ENCODE measurements around the gene CCR4. TPM values are rescaled to one million over a fixed set of nuclear protein-coding genes. Genes with fewer than 3 reads are reported as not detected.
"Not testable (repeated sequence)": the region's sequence is repeated elsewhere in the genome, so short reads cannot be mapped to it uniquely, and the experiment has no call there.

The CCR4 gene
- polyA plus RNA-seq, 4 donors = 0.11 to 0.60 (median 0.30) TPM

- no peak for DNase-seq (ENCODE audit: low read depth in 4 of 4, low spot score in 3 of 4)
Measured at GRCh38 chr3:32977861-32978260, 26.4 kb downstream of the CCR4 start.

- no peak for DNase-seq (ENCODE audit: low read depth in 4 of 4, low spot score in 3 of 4)
Measured at GRCh38 chr3:32978331-32978730, 26.9 kb downstream of the CCR4 start.

GRCh38 chr3:32983124-32983523, 31.7 kb downstream of the CCR4 start:
- no peak for DNase-seq (ENCODE audit: low read depth in 4 of 4, low spot score in 3 of 4)

- DNase-seq (ENCODE audit: low read depth in 4 of 4, low spot score in 3 of 4) = not testable (repeated sequence)
Measured at GRCh38 chr3:32984918-32985317, 33.5 kb downstream of the CCR4 start.

GRCh38 chr3:32989171-32989570, 37.7 kb downstream of the CCR4 start:
- no peak for DNase-seq (ENCODE audit: low read depth in 4 of 4, low spot score in 3 of 4)

- no peak for DNase-seq (ENCODE audit: low read depth in 4 of 4, low spot score in 3 of 4)
Measured at GRCh38 chr3:32990116-32990515, 38.7 kb downstream of the CCR4 start.

DNA sequence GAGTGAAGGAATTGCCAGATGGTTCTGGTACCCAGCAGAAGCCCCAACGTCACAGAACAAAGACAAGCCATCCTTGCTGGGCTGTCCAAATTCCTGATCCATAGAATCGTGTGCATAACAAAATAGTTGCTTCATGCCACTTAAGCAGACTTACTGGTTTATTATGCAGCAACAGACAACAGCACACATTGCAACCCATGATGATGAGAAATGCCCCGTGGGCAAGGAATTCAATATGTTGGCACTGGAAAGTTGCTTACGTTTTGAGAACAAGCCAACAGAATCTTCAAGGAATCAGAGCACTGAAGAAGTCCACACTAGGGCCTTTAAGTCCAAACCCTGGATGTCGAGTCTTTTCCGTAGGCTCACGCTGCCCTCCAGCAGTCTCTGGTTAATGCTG, 40.3 kb downstream of the CCR4 start:
- DNase-seq (ENCODE audit: low read depth in 4 of 4, low spot score in 3 of 4) = no peak

- no peak for DNase-seq (ENCODE audit: low read depth in 4 of 4, low spot score in 3 of 4)
Measured at GRCh38 chr3:32992310-32992686, 40.9 kb downstream of the CCR4 start.

DNA sequence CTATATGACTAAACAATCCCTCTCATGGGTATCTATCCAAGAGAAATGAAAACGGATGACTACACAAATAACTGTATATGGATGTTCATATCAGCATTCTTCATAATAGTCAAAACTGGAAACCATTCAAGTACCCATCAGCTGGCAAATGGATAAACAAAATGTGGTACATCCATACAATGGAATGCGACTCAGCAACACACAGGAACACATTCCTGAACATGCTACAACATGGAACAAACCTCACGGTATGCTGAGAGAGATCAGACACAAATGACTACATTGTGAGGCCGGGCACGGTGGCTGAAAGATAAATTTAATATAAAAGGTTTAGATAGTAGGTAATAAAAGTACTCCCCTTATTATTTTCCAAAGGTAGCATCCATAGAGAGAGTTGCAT, 42.6 kb downstream of the CCR4 start:
- DNase-seq (ENCODE audit: low read depth in 4 of 4, low spot score in 3 of 4) = no peak

DNA sequence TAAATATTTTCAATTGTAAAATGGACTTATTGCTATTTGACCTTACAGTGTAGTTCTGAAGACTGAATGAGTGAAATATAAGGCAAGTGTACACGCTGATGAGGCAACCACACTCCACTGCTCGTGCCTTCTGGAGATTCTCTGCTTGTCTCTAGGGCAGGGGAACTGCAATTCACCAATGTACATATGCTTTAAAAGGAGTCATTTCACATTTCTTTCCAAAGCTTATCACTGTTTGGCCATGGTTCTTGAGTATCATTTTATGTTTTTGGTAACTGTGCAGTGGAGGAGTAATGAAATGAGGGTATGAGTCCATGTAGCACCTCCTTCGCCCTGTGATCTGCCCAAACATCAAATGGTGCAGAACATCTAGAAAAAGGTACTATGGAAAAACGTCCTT, 43.7 kb downstream of the CCR4 start:
- DNase-seq (ENCODE audit: low read depth in 4 of 4, low spot score in 3 of 4) = no peak

- DNase-seq (ENCODE audit: low read depth in 4 of 4, low spot score in 3 of 4) = no peak
Measured at GRCh38 chr3:32996048-32996754, 44.8 kb downstream of the CCR4 start.

DNA sequence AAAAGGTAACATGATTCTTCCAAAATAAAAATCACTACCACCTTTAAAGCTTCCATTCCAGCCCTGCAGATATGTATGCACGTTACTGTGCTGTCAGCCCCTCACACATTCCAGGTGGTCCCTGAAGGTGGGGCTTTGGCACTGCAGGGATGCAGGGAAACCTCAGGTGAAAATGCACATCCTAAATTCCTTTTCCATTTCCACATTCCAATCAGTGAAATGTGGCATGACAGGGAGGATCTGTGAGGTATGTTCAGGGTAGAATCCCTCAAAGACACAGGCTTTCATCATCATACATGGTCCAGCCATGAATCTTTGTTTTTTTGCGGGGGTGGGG, 45.3 kb downstream of the CCR4 start:
- no peak for DNase-seq (ENCODE audit: low read depth in 4 of 4, low spot score in 3 of 4)

DNA sequence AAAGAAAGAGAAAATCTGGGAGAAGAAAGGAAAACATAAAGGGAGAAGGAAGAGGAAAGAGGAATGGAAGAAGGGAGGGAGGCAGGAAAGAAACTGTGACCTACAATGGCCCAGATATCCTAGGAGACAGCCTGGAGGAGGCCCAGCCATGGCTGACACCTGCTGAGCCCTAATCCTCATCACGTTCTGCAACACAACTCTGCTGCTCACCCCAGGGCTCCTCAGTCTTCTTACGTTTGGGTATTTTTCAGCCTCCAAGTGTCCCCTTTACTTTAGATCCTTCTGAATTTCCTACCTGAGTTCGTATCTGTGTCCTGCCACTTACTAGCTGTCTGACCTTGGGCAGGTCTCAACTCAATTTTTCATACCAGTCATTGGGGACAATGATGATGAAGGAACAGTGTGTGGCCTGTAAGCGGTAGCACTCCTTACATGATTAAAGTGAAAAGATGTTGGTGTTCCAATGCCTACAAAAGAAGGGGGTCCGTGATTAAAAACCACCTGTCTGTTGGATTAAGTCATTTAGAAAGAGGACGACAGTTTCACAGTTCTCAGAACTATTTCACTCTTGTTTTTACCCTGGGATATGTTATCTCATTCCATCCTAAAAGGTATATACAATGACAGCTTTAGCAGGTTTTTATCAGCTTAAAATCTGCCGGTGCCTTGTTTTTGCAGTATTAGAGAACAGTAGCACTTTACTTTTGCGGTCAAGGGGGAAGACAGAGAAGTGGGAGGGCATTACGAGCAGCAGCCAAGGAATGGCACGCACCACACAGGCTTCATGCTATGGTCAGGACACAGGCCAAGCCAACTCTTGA, 47.4 kb downstream of the CCR4 start:
- no peak for DNase-seq (ENCODE audit: low read depth in 4 of 4, low spot score in 3 of 4)

DNA sequence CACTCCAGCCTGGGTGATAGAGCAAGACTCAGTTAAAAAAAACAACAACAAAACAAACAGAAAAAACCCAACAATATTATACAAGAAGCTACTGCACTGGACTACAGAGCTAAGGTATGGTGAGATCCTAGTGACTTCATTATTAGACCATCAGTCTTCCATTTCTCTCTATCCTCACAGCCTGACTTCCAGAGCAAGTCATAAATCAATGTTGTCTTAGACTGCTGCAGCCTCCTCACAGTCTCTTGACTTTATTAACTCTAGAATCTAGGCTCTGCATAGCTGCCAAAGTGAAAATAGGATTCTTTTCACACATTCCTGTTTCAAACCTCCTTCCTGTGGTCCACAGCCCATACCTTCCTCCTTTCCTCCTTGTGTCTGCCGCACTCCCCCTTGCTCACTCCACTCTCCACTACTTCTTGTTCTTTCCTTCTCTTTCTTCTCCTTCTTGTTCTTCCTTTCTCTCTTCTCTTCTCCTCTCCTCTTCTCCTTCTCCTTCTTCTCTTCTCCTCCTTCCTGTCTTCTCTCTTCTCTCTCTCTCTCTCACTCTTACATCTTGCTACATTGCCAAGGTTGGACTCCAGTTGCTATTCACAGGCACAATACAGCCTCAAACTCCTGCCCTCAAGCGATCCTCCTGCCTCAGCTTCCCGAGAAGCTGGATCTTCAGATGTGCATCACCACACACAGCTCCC, 49.4 kb downstream of the CCR4 start:
- no peak for DNase-seq (ENCODE audit: low read depth in 4 of 4, low spot score in 3 of 4)

- no peak for DNase-seq (ENCODE audit: low read depth in 4 of 4, low spot score in 3 of 4)
Measured at GRCh38 chr3:33001889-33002288, 50.4 kb downstream of the CCR4 start.

DNA sequence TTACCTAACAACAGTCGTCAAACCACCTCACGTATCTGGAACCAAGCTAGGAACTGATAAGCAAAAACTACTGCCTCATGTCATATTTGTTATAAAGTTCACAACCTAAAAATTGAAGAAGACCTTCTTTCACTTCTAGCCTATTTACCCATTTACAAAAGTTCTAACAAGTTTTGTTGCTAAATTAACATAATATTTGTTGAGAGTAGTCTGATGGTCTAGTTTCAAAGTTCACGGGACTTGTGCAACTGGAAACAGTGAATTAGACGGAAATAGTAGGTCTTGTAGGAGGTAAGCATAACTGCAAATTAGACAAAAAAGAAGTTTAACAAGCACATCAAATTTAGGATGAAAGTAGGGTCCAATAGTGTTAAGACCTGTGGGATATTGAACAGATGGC, 51.9 kb downstream of the CCR4 start:
- no peak for DNase-seq (ENCODE audit: low read depth in 4 of 4, low spot score in 3 of 4)

DNA sequence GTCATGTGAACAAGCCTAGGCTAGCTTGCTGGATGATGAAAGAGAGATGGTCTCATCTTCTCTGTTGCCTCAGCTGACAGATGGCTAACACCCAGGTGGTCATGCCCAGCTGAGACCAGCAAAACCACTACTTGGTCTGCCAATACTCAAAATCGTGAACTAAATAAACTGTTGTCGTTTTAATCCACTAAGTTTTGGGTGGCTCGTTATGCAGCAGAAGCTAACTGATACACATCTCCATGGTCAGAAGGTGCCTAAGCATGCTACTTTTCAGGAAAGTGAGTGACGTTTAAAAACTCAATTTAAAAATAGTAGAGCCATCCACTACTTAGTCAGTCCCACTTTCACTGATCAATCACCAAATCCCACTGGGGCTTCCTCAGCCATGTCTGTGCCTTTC, 52.8 kb downstream of the CCR4 start:
- DNase-seq (ENCODE audit: low read depth in 4 of 4, low spot score in 3 of 4) = no peak

DNA sequence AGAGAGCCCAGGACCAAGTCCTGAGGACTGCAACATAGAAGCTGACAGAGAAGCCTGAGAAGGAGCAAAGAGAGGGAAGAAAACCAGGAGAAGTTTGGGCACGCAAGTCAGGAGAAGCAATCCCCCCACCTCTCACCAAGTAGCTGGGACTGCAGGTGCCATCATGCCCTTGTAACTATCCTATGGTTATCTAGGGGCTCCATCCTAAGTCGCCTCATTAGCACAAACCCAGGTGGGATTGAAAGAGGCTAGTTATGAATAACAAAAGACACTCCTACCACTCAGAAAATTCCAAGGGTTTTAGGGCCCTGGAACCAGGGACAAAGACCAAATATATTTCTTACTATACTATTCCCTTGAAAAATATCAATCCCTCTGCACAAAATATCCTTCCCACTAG, 53.5 kb downstream of the CCR4 start:
- no peak for DNase-seq (ENCODE audit: low read depth in 4 of 4, low spot score in 3 of 4)

Data from right renal pelvis (tissue), 4 donors.